ENCODE data around the gene CPSF6.
"Not testable (repeated sequence)": the region's sequence is repeated elsewhere in the genome, so short reads cannot be mapped to it uniquely, and the experiment has no call there.

The CPSF6 gene

DNA sequence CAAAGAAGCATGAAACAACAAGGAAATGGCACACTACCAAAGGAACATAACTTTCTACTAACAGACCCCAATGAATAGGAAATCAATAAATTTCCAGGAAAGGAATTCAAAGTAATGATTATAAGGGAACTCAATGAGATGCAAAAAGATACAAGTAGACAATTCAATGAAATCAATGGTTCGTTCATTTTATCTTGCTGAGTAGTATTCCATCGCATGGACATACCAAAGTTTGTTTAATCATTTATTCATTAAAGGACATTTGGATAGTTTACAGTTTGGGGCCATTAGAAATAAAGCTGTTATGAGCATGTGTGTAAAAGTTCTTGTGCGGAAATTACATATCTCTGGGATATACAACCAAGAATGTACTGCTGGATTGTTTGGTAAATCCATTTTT lies 73.8 kb downstream of the CPSF6 start:
- TF ChIP-seq SPI1 (IDR thresholded peaks at IDR 0.05; ENCODE audit: low read depth, low read length) = no peak
- no peak for TF ChIP-seq POLR2A (IDR thresholded peaks at IDR 0.05; ENCODE audit: low read depth, low read length)
- no peak for TF ChIP-seq PAX5 (IDR thresholded peaks at IDR 0.05; ENCODE audit: insufficient read depth, low read length, severe bottlenecking)
- no peak for TF ChIP-seq POU2F2 (IDR thresholded peaks at IDR 0.05; ENCODE audit: low read depth, low read length)
- no peak for TF ChIP-seq POLR2AphosphoS5 (IDR thresholded peaks at IDR 0.05; ENCODE audit: low read depth, low read length)
- TF ChIP-seq TAF1 (IDR thresholded peaks at IDR 0.05; ENCODE audit: low read depth, low read length) = no peak
- FAIRE-seq (no peak), DNase-seq (ENCODE audit: insufficient read length, low spot score) (no peak)

DNA sequence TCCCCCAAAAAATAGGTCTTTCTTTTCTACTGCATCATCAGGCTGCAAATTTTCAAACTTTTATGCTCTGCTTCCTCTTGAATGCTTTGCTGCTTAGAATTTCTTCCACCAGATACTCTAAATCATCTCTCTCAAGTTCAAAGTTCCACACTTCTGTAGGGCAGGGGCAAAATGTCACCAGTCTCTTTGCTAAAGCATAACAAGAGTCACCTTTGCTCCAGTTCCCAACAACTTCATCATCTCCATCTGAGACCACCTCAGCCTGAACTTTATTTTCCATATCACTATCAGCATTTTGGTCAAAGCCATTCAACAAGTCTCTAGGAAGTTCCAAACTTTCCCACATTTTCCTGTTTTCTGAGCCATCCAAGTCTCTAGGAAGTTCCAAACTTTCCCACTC lies 77.4 kb downstream of the CPSF6 start:
- not testable (repeated sequence) for FAIRE-seq; DNase-seq (ENCODE audit: insufficient read length, low spot score)

DNA sequence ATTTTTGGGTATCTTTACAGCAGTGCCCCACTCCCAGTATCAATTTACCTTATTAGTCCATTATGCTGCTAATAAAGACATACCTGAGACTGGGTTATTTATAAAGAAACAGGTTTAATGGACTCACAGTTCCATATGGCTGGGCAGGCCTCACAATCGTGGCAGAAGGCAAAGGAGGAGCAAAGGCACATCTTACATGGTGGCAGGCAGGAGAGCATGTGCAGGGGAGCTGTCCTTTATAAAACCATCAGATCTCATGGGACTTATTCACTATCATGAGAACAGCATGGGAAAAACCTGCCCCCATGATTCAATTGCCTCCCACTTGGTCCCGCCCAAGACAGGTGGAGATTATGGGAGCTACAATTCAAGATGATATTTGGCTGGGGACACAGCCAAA lies 77.9 kb downstream of the CPSF6 start:
- not testable (repeated sequence) for DNase-seq (ENCODE audit: insufficient read length, low spot score); FAIRE-seq

DNA sequence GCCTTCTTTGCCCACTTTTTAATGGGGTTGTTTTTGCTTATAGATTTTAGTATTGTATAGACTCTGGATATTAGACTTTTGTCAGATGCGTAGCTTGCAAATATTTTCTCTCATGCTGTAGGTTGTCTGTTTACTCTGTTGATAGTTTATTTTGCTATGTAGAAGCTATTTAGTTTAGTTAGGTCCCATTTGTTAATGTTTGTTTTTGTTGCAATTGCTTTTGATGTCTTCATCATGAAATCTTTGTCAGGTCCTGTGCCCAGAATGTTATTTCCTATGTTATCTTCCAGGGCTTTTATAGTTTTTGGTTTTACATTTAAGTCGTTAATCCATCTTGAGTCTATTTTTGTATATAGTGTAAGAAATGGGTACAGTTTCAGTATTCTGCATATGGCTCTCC lies 78.9 kb downstream of the CPSF6 start:
- no peak for FAIRE-seq
- TF ChIP-seq SPI1 (IDR thresholded peaks at IDR 0.05; ENCODE audit: low read depth, low read length) (no peak), TAF1 (IDR thresholded peaks at IDR 0.05; ENCODE audit: low read depth, low read length) (no peak), PAX5 (IDR thresholded peaks at IDR 0.05; ENCODE audit: insufficient read depth, low read length, severe bottlenecking) (no peak), POU2F2 (IDR thresholded peaks at IDR 0.05; ENCODE audit: low read depth, low read length) (no peak), POLR2A (IDR thresholded peaks at IDR 0.05; ENCODE audit: low read depth, low read length) (no peak), POLR2AphosphoS5 (IDR thresholded peaks at IDR 0.05; ENCODE audit: low read depth, low read length) (no peak)
- DNase-seq (ENCODE audit: insufficient read length, low spot score) = no peak

DNA sequence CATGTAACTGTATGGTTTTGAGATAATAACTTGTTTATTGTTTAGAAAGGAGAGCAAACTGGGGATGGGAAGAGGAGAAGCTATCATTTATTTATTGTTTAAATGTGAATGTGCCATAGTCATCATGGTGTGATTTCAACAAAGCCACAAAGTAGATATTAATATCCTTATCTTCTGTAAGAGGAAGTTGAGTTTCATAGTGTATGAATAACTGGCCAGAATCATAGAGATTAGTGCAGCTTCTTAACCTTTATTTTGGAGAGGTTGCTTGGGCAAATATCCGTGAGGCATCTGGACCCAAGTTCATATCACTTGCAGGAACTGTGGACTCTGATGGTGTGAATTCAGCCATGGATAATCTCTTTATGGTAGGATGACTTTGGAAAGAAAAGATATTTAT lies 82.0 kb downstream of the CPSF6 start:
- TF ChIP-seq SPI1 (IDR thresholded peaks at IDR 0.05; ENCODE audit: low read depth, low read length) = no peak
- TF ChIP-seq POLR2A (IDR thresholded peaks at IDR 0.05; ENCODE audit: low read depth, low read length) = no peak
- no peak for TF ChIP-seq POU2F2 (IDR thresholded peaks at IDR 0.05; ENCODE audit: low read depth, low read length)
- TF ChIP-seq TAF1 (IDR thresholded peaks at IDR 0.05; ENCODE audit: low read depth, low read length) = no peak
- TF ChIP-seq POLR2AphosphoS5 (IDR thresholded peaks at IDR 0.05; ENCODE audit: low read depth, low read length) = no peak
- no peak for TF ChIP-seq PAX5 (IDR thresholded peaks at IDR 0.05; ENCODE audit: insufficient read depth, low read length, severe bottlenecking)
- DNase-seq (ENCODE audit: insufficient read length, low spot score) (no peak), FAIRE-seq (no peak)
